T-helper 22 cell (primary cell): Measurements from ENCODE around the gene PUS1.
"Not testable (repeated sequence)": the region's sequence is repeated elsewhere in the genome, so short reads cannot be mapped to it uniquely, and the experiment has no call there.

ENCODE experiments used
- DNase-seq: peaks from one replicate; pipeline ENCODE4 v3.0.0-alpha.2; 2020; ENCODE audit warnings: low read depth

The PUS1 gene

GRCh38 chr12:131960590-131961325 is 31.7 kb downstream of the PUS1 start:
- not testable (repeated sequence) for DNase-seq

- not testable (repeated sequence) for DNase-seq
Observed at GRCh38 chr12:131961328-131961727, 32.3 kb downstream of the PUS1 start.

- DNase-seq, result no peak
Observed at GRCh38 chr12:131962069-131962468, 33.0 kb downstream of the PUS1 start.

- DNase-seq, result no peak
Observed at GRCh38 chr12:131963381-131963780, 34.3 kb downstream of the PUS1 start.

- DNase-seq, result no peak
Observed at GRCh38 chr12:131965073-131965472, 36.0 kb downstream of the PUS1 start.

GRCh38 chr12:131971226-131971625 is 42.1 kb downstream of the PUS1 start:
- no peak for DNase-seq

GRCh38 chr12:131975228-131975627 is 46.2 kb downstream of the PUS1 start:
- no peak for DNase-seq

GRCh38 chr12:131979606-131980005 is 50.5 kb downstream of the PUS1 start:
- DNase-seq, result no peak

- no peak for DNase-seq
Observed at GRCh38 chr12:131980263-131980662, 51.2 kb downstream of the PUS1 start.

- no peak for DNase-seq
Observed at GRCh38 chr12:131981388-131981787, 52.3 kb downstream of the PUS1 start.

- no peak for DNase-seq
Observed at GRCh38 chr12:131982041-131982440, 53.0 kb downstream of the PUS1 start.

- no peak for DNase-seq
Observed at GRCh38 chr12:131983026-131983425, 54.0 kb downstream of the PUS1 start.

GRCh38 chr12:131983554-131983953 is 54.5 kb downstream of the PUS1 start:
- no peak for DNase-seq

- no peak for DNase-seq
Observed at GRCh38 chr12:131984334-131984733, 55.3 kb downstream of the PUS1 start.

- not testable (repeated sequence) for DNase-seq
Observed at GRCh38 chr12:131985510-131985875, 56.4 kb downstream of the PUS1 start.

- no peak for DNase-seq
Observed at GRCh38 chr12:131986361-131986760, 57.3 kb downstream of the PUS1 start.

- DNase-seq, result no peak
Observed at GRCh38 chr12:131986910-131987309, 57.8 kb downstream of the PUS1 start.

- no peak for DNase-seq
Observed at GRCh38 chr12:131987552-131987951, 58.5 kb downstream of the PUS1 start.

GRCh38 chr12:131988054-131988796 is 59.1 kb downstream of the PUS1 start:
- no peak for DNase-seq

- DNase-seq, result no peak
Observed at GRCh38 chr12:131989021-131989420, 59.9 kb downstream of the PUS1 start.

- DNase-seq, result no peak
Observed at GRCh38 chr12:131990066-131990979, 61.2 kb downstream of the PUS1 start.

- DNase-seq, result no peak
Observed at GRCh38 chr12:131990980-131991305, 61.9 kb downstream of the PUS1 start.
